CD4-positive, alpha-beta T cell (primary cell): ENCODE measurements around the gene HSP90AB1. TPM values are rescaled to one million over a fixed set of nuclear protein-coding genes. Genes with fewer than 3 reads are reported as not detected.

ENCODE experiments used
- ATAC-seq: fragments of 200-7000 bp; cut with Tn5 transposase; one replicate; pipeline ENCODE4 v1.10.0; 2022; ENCODE audit warnings: mild to moderate bottlenecking; ENCODE audit not compliant: poor library complexity
- CTCF ChIA-PET: fragments of 350-600 bp; sonication (Branson Sonifier 250); formaldehyde crosslinking; loops from one replicate; lab custom pipeline; 2021; ENCODE audit warnings: antibody characterized with exemption, inconsistent platforms; lab: Charles Lee
- POLR2A ChIA-PET: fragments of 350-600 bp; sonication (Branson Sonifier 250); formaldehyde crosslinking; loops from one replicate; lab custom pipeline; 2021; ENCODE audit warnings: antibody characterized with exemption, inconsistent platforms; lab: Charles Lee
- DNase-seq, 14 experiments: peaks; one replicate each; pipeline ENCODE4 v3.0.0-alpha.2; 2013 to 2020; ENCODE audit warnings: mixed read lengths in 2 of 14
- H3K27ac ChIP-seq, 2 donors: one replicate each; pipeline versions ENCODE4 v1.5.1 to v1.7.0; 2013; ENCODE audit warnings: low read length in 2 of 2, low read depth in 1 of 2, mild to moderate bottlenecking in 1 of 2
- H3K27me3 ChIP-seq, 2 experiments: 1 replicate in 1 of 2; 2 replicates in 1 of 2; pipeline versions ENCODE4 v1.6.1 to v1.7.0; 2013; ENCODE audit warnings: low read length in 2 of 2, control low read depth in 1 of 2, mild to moderate bottlenecking in 1 of 2, moderate library complexity in 1 of 2; ENCODE audit not compliant: insufficient read depth in 2 of 2, control insufficient read depth in 1 of 2
- H3K36me3 ChIP-seq: one replicate; pipeline ENCODE4 v1.6.1; 2013; ENCODE audit warnings: low read length, control low read depth; ENCODE audit not compliant: insufficient read depth
- H3K4me1 ChIP-seq: one replicate; pipeline ENCODE4 v1.6.1; 2013; ENCODE audit warnings: low read length, control low read depth; ENCODE audit not compliant: insufficient read depth
- H3K4me3 ChIP-seq: one replicate; pipeline ENCODE4 v1.5.1; 2013; ENCODE audit warnings: mild to moderate bottlenecking, low read length, moderate library complexity
- H3K9me3 ChIP-seq, 2 experiments: 1 replicate in 1 of 2; 2 replicates in 1 of 2; pipeline versions ENCODE4 v1.6.1 to v1.7.0; 2013; ENCODE audit warnings: low read length in 2 of 2, mild to moderate bottlenecking in 2 of 2, control low read depth in 1 of 2, moderate library complexity in 1 of 2; ENCODE audit not compliant: control insufficient read depth in 1 of 2, insufficient read depth in 1 of 2
- H3K27ac Mint-ChIP-seq: one replicate; pipeline ENCODE4 v1.8.0; 2020; ENCODE audit warnings: mixed read lengths
- H3K27me3 Mint-ChIP-seq: one replicate; pipeline ENCODE4 v1.8.0; 2021; ENCODE audit warnings: mixed read lengths
- H3K36me3 Mint-ChIP-seq: one replicate; pipeline ENCODE4 v1.8.0; 2021; ENCODE audit warnings: low read depth, mixed read lengths
- H3K4me1 Mint-ChIP-seq: one replicate; pipeline ENCODE4 v1.8.0; 2021; ENCODE audit warnings: low read depth, mixed read lengths
- H3K4me3 Mint-ChIP-seq: one replicate; pipeline ENCODE4 v1.8.0; 2020; ENCODE audit warnings: mild to moderate bottlenecking, mixed read lengths
- H3K9me3 Mint-ChIP-seq: one replicate; pipeline ENCODE4 v1.8.0; 2020; ENCODE audit warnings: mixed read lengths
- intact Hi-C, 2 experiments: fragments of 100-400 bp; cut with DNase I in 1 of 2; cut with micrococcal nuclease in 1 of 2; formaldehyde crosslinking; loops; one replicate each; pipeline versions ENCODE4 v1.15.1 to v1.9.0; 2023 to 2025; cut with DNase I, micrococcal nuclease
- polyA plus RNA-seq, 2 donors: library from polyadenylated mRNA; unstranded; fragments of 120-200 nt; gene quantifications; one replicate each; pipeline ENCODE4 v1.2.1, GENCODE V29; 2013
- total RNA-seq, 174 experiments: library from RNA in 2 of 174; stranded (reverse) in 2 of 174; gene quantifications; one replicate each; pipeline ENCODE4 v1.2.3 and lab custom pipeline; 2021 to 2026
- TF ChIP-seq, protein P1 (sequence below): fragments of 200-600 bp; IDR thresholded peaks from one replicate; pipeline ENCODE4 v1.8.0; 2022; ENCODE audit warnings: antibody characterized with exemption, mild to moderate bottlenecking

Gene HSP90AB1
- total RNA-seq (100 to 1,000 TPM; 401 to 405 TPM), total RNA-seq (lab: John Stamatoyannopoulos, UW) (306 to 5,338 (median 857) reads per million in 172 experiments)
- polyA plus RNA-seq (2013, experiment 1 of 2) = 360 TPM
- polyA plus RNA-seq (2013, experiment 2 of 2) = 474 TPM

- H3K4me3 ChIP-seq = peak within 1 kb of the TSS; percentile 70
- H3K36me3 Mint-ChIP-seq = peaks cover 58% of the 10 kb centered on the region
- ChIA-PET CTCF (interaction anchor here (0.9 to 4.1 kb wide), 6 partner anchors 9 to 66 kb away, joined by 3 to 13 read pairs (median 8); partner anchors contain the start of genes AARS2, NFKBIE, SLC29A1 and SLC35B2), POLR2A (interaction anchor here (0.6 to 4.6 kb wide), 24 partner anchors 9 to 1520 kb away, joined by 3 to 135 read pairs (median 6); partner anchors contain the start of genes AARS2, CDC5L, GTPBP2 and PEX6)
- peaks cover 47% of the 10 kb centered on the region for H3K4me1 Mint-ChIP-seq
- H3K27me3 ChIP-seq = no peaks in the 10 kb centered on the region
- H3K9me3 Mint-ChIP-seq = no peaks in the 10 kb centered on the region
- no peaks in the 10 kb centered on the region for H3K9me3 ChIP-seq
- DNase-seq (peak; percentile 91 to 99 (median 94)), ATAC-seq (peak; percentile 83)
- intact Hi-C loops = loop anchor here (1.0 to 2.0 kb wide), 3 partner anchors 11 to 19 kb away; partner anchors contain the start of genes NFKBIE (in 2 of the 2) and SLC35B2 (in 1 of the 2)
- peaks cover 5% of the 10 kb centered on the region for H3K27me3 Mint-ChIP-seq
- peak within 1 kb of the TSS; percentile 93 for H3K27ac Mint-ChIP-seq
- peak within 1 kb of the TSS; percentile 96 for H3K4me3 Mint-ChIP-seq
- H3K27ac ChIP-seq = peak within 1 kb of the TSS; percentile 92 to 98
- H3K36me3 ChIP-seq = peaks cover 36% of the 10 kb centered on the region
- peaks cover 37% of the 10 kb centered on the region for H3K4me1 ChIP-seq
- TF ChIP-seq, protein P1, sequence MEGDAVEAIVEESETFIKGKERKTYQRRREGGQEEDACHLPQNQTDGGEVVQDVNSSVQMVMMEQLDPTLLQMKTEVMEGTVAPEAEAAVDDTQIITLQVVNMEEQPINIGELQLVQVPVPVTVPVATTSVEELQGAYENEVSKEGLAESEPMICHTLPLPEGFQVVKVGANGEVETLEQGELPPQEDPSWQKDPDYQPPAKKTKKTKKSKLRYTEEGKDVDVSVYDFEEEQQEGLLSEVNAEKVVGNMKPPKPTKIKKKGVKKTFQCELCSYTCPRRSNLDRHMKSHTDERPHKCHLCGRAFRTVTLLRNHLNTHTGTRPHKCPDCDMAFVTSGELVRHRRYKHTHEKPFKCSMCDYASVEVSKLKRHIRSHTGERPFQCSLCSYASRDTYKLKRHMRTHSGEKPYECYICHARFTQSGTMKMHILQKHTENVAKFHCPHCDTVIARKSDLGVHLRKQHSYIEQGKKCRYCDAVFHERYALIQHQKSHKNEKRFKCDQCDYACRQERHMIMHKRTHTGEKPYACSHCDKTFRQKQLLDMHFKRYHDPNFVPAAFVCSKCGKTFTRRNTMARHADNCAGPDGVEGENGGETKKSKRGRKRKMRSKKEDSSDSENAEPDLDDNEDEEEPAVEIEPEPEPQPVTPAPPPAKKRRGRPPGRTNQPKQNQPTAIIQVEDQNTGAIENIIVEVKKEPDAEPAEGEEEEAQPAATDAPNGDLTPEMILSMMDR = no peak
These were observed at the start of gene HSP90AB1 for GRCh38 chr6:44246663-44247337. TSS of gene HSP90AB1 (plus strand) at chr6:44247101. CDS start at chr6:44248630, 1,529 bp downstream.

DNA sequence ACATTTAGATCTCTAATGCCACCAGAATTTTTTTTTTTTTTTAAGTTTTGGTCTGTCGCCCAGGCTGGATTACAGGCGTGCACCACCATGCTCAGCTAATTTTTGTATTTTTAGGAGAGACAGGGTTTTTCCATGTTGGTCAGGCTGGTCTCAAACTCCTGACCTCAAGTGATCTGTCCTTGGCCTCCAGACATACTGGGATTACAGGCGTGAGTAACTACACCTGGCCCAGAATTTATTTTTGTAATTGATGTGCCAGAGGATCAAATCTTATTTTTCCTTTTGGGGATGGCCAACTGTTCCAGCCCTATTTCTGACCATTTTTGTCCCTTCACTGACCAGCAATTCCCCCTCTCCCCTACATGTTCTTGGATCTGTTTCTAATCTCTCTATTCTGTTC lies 48.2 kb upstream of the HSP90AB1 start:
- POLR2A ChIA-PET = no interaction called here

GRCh38 chr6:44199883-44200282 lies 47.0 kb upstream of the HSP90AB1 start:
- H3K27ac Mint-ChIP-seq = no peak overlapping the region
- no peak for DNase-seq
- Histone ChIP-seq H3K4me1 (no peaks in the 10 kb centered on the region), H3K9me3 (no peaks in the 10 kb centered on the region), H3K4me3 (no peak overlapping the region), H3K27ac (no peak overlapping the region), H3K36me3 (no peaks in the 10 kb centered on the region), H3K27me3 (no peaks in the 10 kb centered on the region)
- CTCF ChIA-PET = no interaction called here
- POLR2A ChIA-PET = interaction anchor here (0.7 kb wide), 1 partner anchor 301 kb away, joined by 3 read pairs; no protein-coding TSS in a partner anchor
- H3K36me3 Mint-ChIP-seq = no peaks in the 10 kb centered on the region
- no peaks in the 10 kb centered on the region for H3K9me3 Mint-ChIP-seq
- TF ChIP-seq, protein P1 = no peak
- H3K4me1 Mint-ChIP-seq = no peaks in the 10 kb centered on the region
- no peak overlapping the region for H3K4me3 Mint-ChIP-seq
- no peak for ATAC-seq
- no peaks in the 10 kb centered on the region for H3K27me3 Mint-ChIP-seq
- intact Hi-C loops = no loop called here

More for the DNA sequence above, 48.2 kb upstream of the HSP90AB1 start:
- H3K4me1 Mint-ChIP-seq = no peaks in the 10 kb centered on the region
- H3K36me3 ChIP-seq = no peaks in the 10 kb centered on the region
- no peaks in the 10 kb centered on the region for H3K27me3 Mint-ChIP-seq
- H3K36me3 Mint-ChIP-seq = no peaks in the 10 kb centered on the region
- no peak overlapping the region for H3K4me3 Mint-ChIP-seq
- no peak overlapping the region for H3K4me3 ChIP-seq
- H3K9me3 Mint-ChIP-seq = no peaks in the 10 kb centered on the region
- TF ChIP-seq, protein P1 = no peak
- DNase-seq (no peak), ATAC-seq (no peak)
- CTCF ChIA-PET = interaction anchor here (0.7 kb wide), 2 partner anchors 106 to 302 kb away, joined by 3 read pairs; no protein-coding TSS in a partner anchor
- no peaks in the 10 kb centered on the region for H3K9me3 ChIP-seq
- intact Hi-C loops = no loop called here
- H3K27me3 ChIP-seq = no peaks in the 10 kb centered on the region
- H3K27ac Mint-ChIP-seq = no peak overlapping the region
- no peak overlapping the region for H3K27ac ChIP-seq
- no peaks in the 10 kb centered on the region for H3K4me1 ChIP-seq
